Measurements from ENCODE around the gene TMEM30A. TPM values are rescaled to one million over a fixed set of nuclear protein-coding genes. Genes with fewer than 3 reads are reported as not detected.
A peak's percentile ranks its signal among the peaks of the same experiment; 100 is the strongest.

The TMEM30A gene
- total and polyA plus RNA-seq, 2 donors (not counting 3 experiments of a cell fraction or from before 2014, with no cell fraction given) = 42.2 to 197 TPM

- Histone ChIP-seq H4K20me1 (replicated peaks; ENCODE audit: control insufficient read depth, extremely low read depth, insufficient read depth, low read length) (no peaks in the 10 kb centered on the region), H3K4me1 (ENCODE audit: control insufficient read depth, extremely low read depth, insufficient read depth, low read length) (peaks cover 19% of the 10 kb centered on the region), H3K9ac (replicated peaks; ENCODE audit: extremely low read depth, insufficient read depth, low read length) (peak overlapping the region; percentile 32), H3K79me2 (ENCODE audit: control insufficient read depth, insufficient read depth, low read length) (peaks cover 82% of the 10 kb centered on the region), H2AFZ (ENCODE audit: low read depth, low read length) (no peak overlapping the region), H3K27ac (ENCODE audit: insufficient read depth, low read depth, low read length) (peak overlapping the region; percentile 72), H3K4me2 (ENCODE audit: insufficient read depth, low read length) (peak overlapping the region; percentile 88), H3K36me3 (ENCODE audit: control insufficient read depth in 2 of 2, extremely low read depth in 1 of 2, insufficient read depth in 2 of 2, low read length in 2 of 2) (peaks cover 0 to 12% of the 10 kb centered on the region in 2 experiments), H3K4me3 (replicated peaks in 1 of 3; ENCODE audit: insufficient read depth in 1 of 3, low read depth in 1 of 3, low read length in 3 of 3) (peak overlapping the region in 1 of 3 experiments; percentile 40), H3K27me3 (ENCODE audit: control insufficient read depth in 2 of 2, insufficient read depth in 2 of 2, low read length in 2 of 2) (no peaks in the 10 kb centered on the region), H3K9me1 (replicated peaks; ENCODE audit: control insufficient read depth, extremely low read depth, insufficient read depth, low read length) (no peaks in the 10 kb centered on the region), H3K9me3 (replicated peaks; ENCODE audit: control insufficient read depth, insufficient read depth, low read length) (peaks cover 2% of the 10 kb centered on the region)
- TF ChIP-seq JUN (IDR thresholded peaks at IDR 0.05; ENCODE audit: borderline replicate concordance, insufficient read depth, insufficient read length, low read depth) = peak; percentile 7
- peak; percentile 68 for TF ChIP-seq FOS (IDR thresholded peaks at IDR 0.05; ENCODE audit: borderline replicate concordance, insufficient read depth, low read length)
- TF ChIP-seq POLR2AphosphoS5 (IDR thresholded peaks at IDR 0.05; ENCODE audit: insufficient read depth, low read depth, low read length) = peak; percentile 10
- TF ChIP-seq CTCF (IDR thresholded peaks at IDR 0.05; ENCODE audit: extremely low read depth in 1 of 2, insufficient read depth in 1 of 2, low read depth in 1 of 2, low read length in 2 of 2) = no peak
- dilution Hi-C loops (cut with MboI; ENCODE audit: extremely low pct_ligation_motif_present, low sequenced_read_pairs) = no loop called here
- FAIRE-seq = peak; percentile 54
- DNase-seq (ENCODE audit: low read depth, low spot score) = peak; percentile 72
- ChIA-PET POLR2A (interaction anchor here (1.0 kb wide), 1 partner anchor 37 kb away, joined by 5 read pairs; no protein-coding TSS in a partner anchor), CTCF (interaction anchor here (1.0 to 3.3 kb wide), 17 partner anchors 7 to 335 kb away, joined by 3 to 95 read pairs (median 9); partner anchors contain the start of gene TMEM30A)
- intact Hi-C loops (cut with micrococcal nuclease) = loop anchor here (1.0 kb wide), 1 partner anchor 16 kb away; the partner anchor contains the start of gene TMEM30A
- BruUV-seq (replicated peaks) = no TSS peak
Observed at GRCh38 chr6:75268121-75268987, 16.2 kb downstream of the TMEM30A start.

Measured in endothelial cell of umbilical vein (primary cell).